GM23338 (cell line): ENCODE results near the gene PIGU. TPM values are rescaled to one million over a fixed set of nuclear protein-coding genes. Genes with fewer than 3 reads are reported as not detected.

Source experiments
- ATAC-seq: fragments of 200-7000 bp; cut with Tn5 transposase; 3 replicates; pipeline ENCODE4 v1.9.1; 2020
- DNase-seq: peaks from one replicate; pipeline ENCODE4 v3.0.0-alpha.2; 2015; ENCODE audit warnings: low spot score
- H2AFZ ChIP-seq: fragments of 200-600 bp; sonication (generic); 2 replicates; pipeline ENCODE4 v1.8.0; 2016; ENCODE audit warnings: antibody characterized with exemption, mild to moderate bottlenecking, moderate library complexity
- H3F3A ChIP-seq: fragments of 200-600 bp; sonication (generic); replicated peaks from 2 replicates; pipeline ENCODE4 v1.8.0; 2017; ENCODE audit warnings: antibody characterized with exemption, mixed run types, low read depth
- H3K27ac ChIP-seq: fragments of 200-600 bp; sonication (generic); 2 replicates; pipeline ENCODE4 v1.6.1; 2016; ENCODE audit warnings: low read depth
- H3K27me3 ChIP-seq: fragments of 200-600 bp; sonication (generic); 2 replicates; pipeline ENCODE4 v1.8.0; 2016; ENCODE audit warnings: mild to moderate bottlenecking, mixed run types, moderate library complexity; ENCODE audit not compliant: insufficient read depth
- H3K36me3 ChIP-seq: fragments of 200-600 bp; sonication (generic); 2 replicates; pipeline ENCODE4 v1.8.0; 2016; ENCODE audit warnings: mild to moderate bottlenecking; ENCODE audit not compliant: insufficient read depth
- H3K4me1 ChIP-seq: fragments of 200-600 bp; sonication (generic); 2 replicates; pipeline ENCODE4 v1.8.0; 2016; ENCODE audit warnings: mild to moderate bottlenecking, moderate library complexity; ENCODE audit not compliant: insufficient read depth
- H3K4me2 ChIP-seq: fragments of 200-600 bp; sonication (generic); 2 replicates; pipeline ENCODE4 v1.7.1; 2017; ENCODE audit warnings: mixed run types
- H3K4me3 ChIP-seq: fragments of 200-600 bp; sonication (generic); 2 replicates; pipeline ENCODE4 v1.6.1; 2016; ENCODE audit warnings: mixed run types
- H3K79me2 ChIP-seq: fragments of 200-600 bp; sonication (generic); replicated peaks from 2 replicates; pipeline ENCODE4 v1.8.0; 2017; ENCODE audit warnings: mild to moderate bottlenecking; ENCODE audit not compliant: insufficient read depth
- H3K9me2 ChIP-seq: fragments of 200-600 bp; sonication (generic); 2 replicates; pipeline ENCODE4 v1.8.0; 2017; ENCODE audit not compliant: insufficient read depth
- H4K20me1 ChIP-seq: fragments of 200-600 bp; sonication (generic); replicated peaks from 2 replicates; pipeline ENCODE4 v1.8.0; 2017; ENCODE audit warnings: mild to moderate bottlenecking; ENCODE audit not compliant: insufficient read depth
- H3K27ac Mint-ChIP-seq: 2 replicates; pipeline ENCODE4 v1.8.0; 2020; ENCODE audit warnings: inconsistent platforms, mild to moderate bottlenecking, moderate library complexity, mixed read lengths
- H3K27me3 Mint-ChIP-seq: 3 replicates; pipeline ENCODE4 v1.8.0; 2022; ENCODE audit warnings: low read depth, mild to moderate bottlenecking, moderate library complexity, mixed read lengths, inconsistent platforms; ENCODE audit not compliant: insufficient read depth, poor library complexity
- H3K36me3 Mint-ChIP-seq: 3 replicates; pipeline ENCODE4 v1.8.0; 2021; ENCODE audit warnings: low read depth, mild to moderate bottlenecking, inconsistent platforms, moderate library complexity, mixed read lengths
- H3K4me1 Mint-ChIP-seq: 3 replicates; pipeline ENCODE4 v1.8.0; 2020; ENCODE audit warnings: mild to moderate bottlenecking, inconsistent platforms, mixed read lengths
- H3K4me3 Mint-ChIP-seq: 3 replicates; pipeline ENCODE4 v1.8.0; 2021; ENCODE audit warnings: moderate library complexity, mild to moderate bottlenecking, inconsistent platforms, mixed read lengths
- H3K9me3 Mint-ChIP-seq: 3 replicates; pipeline ENCODE4 v1.8.0; 2020; ENCODE audit warnings: moderate library complexity, mild to moderate bottlenecking, inconsistent platforms, mixed read lengths
- CREB1 ChIP-seq: fragments of 250-450 bp; sonication (Bioruptor Pico); IDR thresholded peaks from 2 replicates; pipeline ENCODE4 v1.5.0; 2020; ENCODE audit warnings: low read depth, mild to moderate bottlenecking, moderate library complexity
- CTCF ChIP-seq, 2 experiments: fragments of 200-600 bp in 1 of 2; sonication (generic) in 1 of 2; conservative IDR thresholded peaks; 2 replicates each; pipeline versions ENCODE4 v1.5.1 to v1.6.1; 2016 to 2017; ENCODE audit warnings: antibody characterized with exemption in 2 of 2, low read depth in 2 of 2, mild to moderate bottlenecking in 2 of 2, moderate library complexity in 1 of 2
- POLR2AphosphoS5 ChIP-seq: IDR thresholded peaks from 2 replicates; pipeline ENCODE4 v1.6.1; 2016; ENCODE audit warnings: antibody characterized with exemption, low read depth
- STAT1 ChIP-seq: IDR thresholded peaks from one replicate; pipeline ENCODE4 v1.6.1; 2016; ENCODE audit warnings: antibody characterized with exemption; ENCODE audit not compliant: unreplicated experiment
- ZNF462 ChIP-seq: fragments of 250-450 bp; sonication (Bioruptor Pico); IDR thresholded peaks from 2 replicates; pipeline ENCODE4 v1.5.0; 2020; ENCODE audit warnings: mild to moderate bottlenecking, moderate library complexity
- polyA plus RNA-seq: library from polyadenylated mRNA; unstranded; fragments of >200 nt; fragmentation: Nextera tagmentation; extraction: Ambion mirVana; gene quantifications from 2 replicates; pipeline ENCODE4 v1.2.1, GENCODE V29; 2016
- total RNA-seq: library from RNA; depleted of rRNA; stranded (reverse); fragments of >200 nt; shearing (Covaris generic); gene quantifications from 2 replicates; pipeline ENCODE4 v1.2.3, GENCODE V29; 2014
- TF ChIP-seq, protein P1 (sequence below): IDR thresholded peaks from 2 replicates; pipeline ENCODE4 v1.6.1; 2016; ENCODE audit warnings: antibody characterized with exemption

PIGU gene
- total and polyA plus RNA-seq, 2 experiments from 2014 or later = 24.3 to 28.9 TPM

GRCh38 chr20:34517114-34517505 lies 159.8 kb downstream of the PIGU start (continued):
- TF ChIP-seq ZNF462 (CRISPR knock-in tag) = no peak

DNA sequence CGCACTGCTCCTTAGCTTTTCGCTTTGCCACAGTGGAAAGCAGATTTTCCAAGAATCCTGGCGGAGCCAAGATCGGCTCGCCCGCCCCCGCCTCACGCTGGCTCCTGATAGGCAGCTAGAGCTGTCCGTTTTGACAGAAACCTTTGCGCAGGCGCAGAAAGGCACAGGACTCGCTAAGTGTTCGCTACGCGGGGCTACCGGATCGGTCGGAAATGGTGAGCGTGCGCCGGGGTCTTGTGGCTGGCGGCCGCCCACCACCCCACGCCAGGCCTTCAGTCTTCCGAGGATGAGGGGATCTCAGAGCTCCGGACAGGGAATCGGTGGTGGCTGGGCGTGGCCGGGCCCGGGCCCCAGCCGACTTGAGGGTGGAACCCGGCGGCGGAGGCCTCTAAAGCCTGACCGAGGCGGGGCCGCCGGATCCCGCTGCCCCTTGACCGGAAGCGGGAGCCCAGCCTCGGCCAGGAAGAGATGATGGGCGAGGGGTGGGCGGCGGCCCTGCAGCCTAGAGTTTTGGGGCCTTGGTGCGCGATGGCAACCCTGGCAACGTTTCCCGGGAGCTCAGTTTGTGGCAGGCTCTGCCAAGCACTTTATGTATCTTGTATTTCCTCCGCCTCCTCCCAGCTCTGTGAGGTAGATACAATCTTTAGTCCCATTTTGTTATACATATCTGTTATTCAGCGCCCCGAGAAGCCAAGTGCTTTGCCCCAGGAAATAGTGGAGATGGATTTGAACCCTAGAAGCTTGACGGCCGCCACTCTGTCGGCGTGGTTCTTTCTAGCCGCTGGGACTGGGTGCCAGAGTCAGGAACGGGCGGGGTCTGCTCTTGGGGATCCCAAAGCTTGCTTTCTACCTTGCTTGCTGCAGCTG lies 160.4 kb downstream of the PIGU start, which contains the start of gene DYNLRB1:
DYNLRB1 (plus strand) TSS at position 176 of the 867 bp plus-strand sequence; CDS start at position 213, 37 bp downstream.
- Histone ChIP-seq H3K36me3 (no peaks in the 10 kb centered on the region; the same call in 1 of the 2 replicates), H3K27ac (peak within 1 kb of the TSS; percentile 88), H4K20me1 (peaks cover 24% of the 10 kb centered on the region; the same call in 1 of the 2 replicates), H3K9me2 (no peaks in the 10 kb centered on the region), H3F3A (peaks cover 3% of the 10 kb centered on the region; the same call in 1 of the 2 replicates), H3K27me3 (no peaks in the 10 kb centered on the region), H3K4me1 (peaks cover 8% of the 10 kb centered on the region), H3K79me2 (peaks cover 48% of the 10 kb centered on the region), H3K4me2 (peak within 1 kb of the TSS; percentile 87), H3K4me3 (peak within 1 kb of the TSS; percentile 88), H2AFZ (peak within 1 kb of the TSS; percentile 50)
- TF ChIP-seq POLR2AphosphoS5 = peak; percentile 95
- TF ChIP-seq, protein P1, sequence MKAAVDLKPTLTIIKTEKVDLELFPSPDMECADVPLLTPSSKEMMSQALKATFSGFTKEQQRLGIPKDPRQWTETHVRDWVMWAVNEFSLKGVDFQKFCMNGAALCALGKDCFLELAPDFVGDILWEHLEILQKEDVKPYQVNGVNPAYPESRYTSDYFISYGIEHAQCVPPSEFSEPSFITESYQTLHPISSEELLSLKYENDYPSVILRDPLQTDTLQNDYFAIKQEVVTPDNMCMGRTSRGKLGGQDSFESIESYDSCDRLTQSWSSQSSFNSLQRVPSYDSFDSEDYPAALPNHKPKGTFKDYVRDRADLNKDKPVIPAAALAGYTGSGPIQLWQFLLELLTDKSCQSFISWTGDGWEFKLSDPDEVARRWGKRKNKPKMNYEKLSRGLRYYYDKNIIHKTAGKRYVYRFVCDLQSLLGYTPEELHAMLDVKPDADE = 0 out of 2 replicates have a peak, but pooled peaks have one; percentile 24
- TF ChIP-seq CTCF (conservative IDR thresholded peaks at IDR 0.05; ENCODE audit: low read depth in 2 of 2) = no peak
- no peak for TF ChIP-seq STAT1
- TF ChIP-seq CREB1 (CRISPR knock-in tag) = 0 out of 2 replicates have a peak, but pooled peaks have one; percentile 37
- H3K27me3 Mint-ChIP-seq = peaks cover 11% of the 10 kb centered on the region
- DNase-seq (peak; percentile 99), ATAC-seq (peak; percentile 90)
- peaks cover 12% of the 10 kb centered on the region; the same call in 2 of the 3 replicates for H3K4me1 Mint-ChIP-seq
- H3K36me3 Mint-ChIP-seq = no peaks in the 10 kb centered on the region; the same call in 2 of the 3 replicates
- no peaks in the 10 kb centered on the region for H3K9me3 Mint-ChIP-seq
- H3K27ac Mint-ChIP-seq = peak within 1 kb of the TSS; percentile 98
- H3K4me3 Mint-ChIP-seq = peak within 1 kb of the TSS; percentile 97
